GDM1 (cell line): Measurements from ENCODE around the gene SERPINB6.
A peak's percentile ranks its signal among the peaks of the same experiment; 100 is the strongest.
"Not testable (repeated sequence)": the region's sequence is repeated elsewhere in the genome, so short reads cannot be mapped to it uniquely, and the experiment has no call there.

Experiments
- DNase-seq: peaks from one replicate; lab custom pipeline; 2025; lab: John Stamatoyannopoulos, UW

Gene SERPINB6

DNA sequence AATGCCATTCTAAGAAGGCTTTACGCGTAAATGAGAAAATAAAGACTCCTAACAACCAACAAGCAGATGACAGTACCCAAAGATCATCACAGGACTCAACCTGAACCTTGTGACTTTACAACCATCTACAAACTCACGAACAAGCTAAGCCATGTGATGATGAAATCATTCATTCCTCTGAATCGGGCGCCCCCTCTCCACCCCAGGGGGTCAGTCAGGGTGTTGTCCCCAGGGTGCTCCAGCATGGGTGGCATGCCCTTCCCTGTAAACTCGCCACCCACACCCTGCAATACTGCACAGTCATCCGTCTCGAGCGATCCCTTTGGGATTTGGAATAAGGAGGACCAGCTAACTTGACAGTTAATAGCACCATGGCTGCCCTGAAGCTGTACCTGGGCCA lies 12.6 kb downstream of the SERPINB6 start:
- no peak for DNase-seq

- no peak for DNase-seq
Observed at GRCh38 chr6:2958331-2958711, 13.0 kb downstream of the SERPINB6 start.

DNA sequence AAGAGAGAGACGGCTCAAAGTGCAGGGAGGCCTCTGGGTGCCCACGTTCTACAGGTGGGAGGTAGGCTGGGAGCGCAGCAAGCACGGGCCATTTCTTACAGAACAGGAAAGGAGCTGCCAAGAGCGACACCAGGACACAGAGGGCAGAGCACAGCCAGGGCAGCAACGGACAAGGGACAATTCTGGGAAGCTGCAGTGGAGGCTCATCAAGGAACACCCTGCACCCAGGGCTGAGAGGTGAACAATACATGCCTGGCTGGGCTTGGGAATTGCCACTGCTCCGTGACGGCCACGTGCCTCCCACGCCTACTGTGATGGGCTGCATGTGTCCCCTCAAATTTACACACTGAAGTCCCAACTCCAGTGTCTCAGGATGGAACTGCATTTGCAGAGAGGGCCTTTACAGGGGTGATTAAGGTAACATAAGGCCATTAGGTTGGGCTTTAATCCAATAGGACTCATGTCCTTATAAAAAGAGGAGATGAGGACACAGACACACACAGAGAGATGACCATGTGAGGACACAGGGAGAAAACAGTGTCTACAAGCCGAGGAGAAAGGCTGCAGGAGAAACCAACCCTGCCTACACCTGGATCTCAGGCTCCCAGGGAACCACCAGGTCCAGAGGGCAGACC lies 13.6 kb downstream of the SERPINB6 start:
- no peak for DNase-seq

DNA sequence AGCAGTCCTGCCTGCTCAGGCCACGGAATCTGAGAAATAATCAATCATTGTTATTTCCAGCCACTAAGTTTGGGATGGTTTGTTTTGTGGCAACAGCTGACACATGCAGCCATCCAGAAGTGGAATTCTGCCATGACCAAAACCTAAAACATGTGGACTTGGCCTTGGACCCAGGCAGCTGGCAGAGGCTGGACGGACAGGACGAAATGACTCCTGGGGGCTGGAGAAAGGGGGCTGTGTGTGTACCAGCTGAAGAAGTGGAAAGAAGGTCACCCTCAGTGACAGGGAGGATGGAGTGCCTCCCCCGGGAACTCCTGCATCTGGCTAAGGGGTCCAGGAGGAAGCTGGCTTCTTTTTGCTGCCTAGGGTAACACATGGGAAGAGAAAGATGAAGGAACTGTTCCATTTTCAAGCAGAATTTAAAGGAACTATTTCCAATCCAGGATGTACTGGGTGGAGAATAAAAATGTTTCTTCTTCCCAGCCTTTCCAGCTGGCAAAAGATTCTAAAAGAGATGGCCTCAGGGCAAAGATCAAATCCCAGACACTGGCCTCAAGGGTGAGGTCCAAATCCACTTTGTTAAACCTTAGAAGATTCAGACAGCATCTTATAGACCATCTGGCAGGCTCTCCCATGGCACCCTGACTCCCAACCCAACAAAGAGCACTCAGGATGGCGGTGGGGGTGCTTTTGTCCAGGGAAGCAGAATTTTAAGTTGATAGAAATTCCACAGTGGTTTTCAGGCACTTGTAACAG lies 14.3 kb downstream of the SERPINB6 start:
- no peak for DNase-seq

- no peak for DNase-seq
Observed at GRCh38 chr6:2953098-2953497, 18.3 kb downstream of the SERPINB6 start.

- peak; percentile 26 for DNase-seq
Observed at GRCh38 chr6:2952557-2953095, 18.7 kb downstream of the SERPINB6 start.

DNA sequence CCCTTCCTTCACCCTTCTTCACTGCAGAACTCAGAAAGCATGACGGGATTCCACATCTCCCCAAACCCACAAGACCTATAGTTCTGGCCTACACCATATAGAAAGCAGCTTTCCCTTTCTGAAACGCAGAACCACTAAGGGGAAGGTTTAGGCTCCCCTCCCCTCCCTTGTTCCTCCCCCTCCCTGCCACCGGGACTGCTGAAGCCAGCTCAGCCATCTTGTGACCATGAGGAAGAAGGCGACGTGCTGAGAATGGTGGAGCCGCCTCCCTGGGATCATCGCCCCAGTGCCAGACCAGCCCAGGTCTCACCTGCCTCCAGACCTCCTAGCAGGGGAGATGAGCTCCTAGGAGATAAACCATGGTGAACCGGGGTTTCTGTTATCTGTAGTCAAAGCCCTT lies 19.6 kb downstream of the SERPINB6 start:
- peak; percentile 38 for DNase-seq

- DNase-seq: no peak
Observed at GRCh38 chr6:2950713-2951112, 20.7 kb downstream of the SERPINB6 start.

- no peak for DNase-seq
Observed at GRCh38 chr6:2949536-2950083, 21.8 kb downstream of the SERPINB6 start.

DNA sequence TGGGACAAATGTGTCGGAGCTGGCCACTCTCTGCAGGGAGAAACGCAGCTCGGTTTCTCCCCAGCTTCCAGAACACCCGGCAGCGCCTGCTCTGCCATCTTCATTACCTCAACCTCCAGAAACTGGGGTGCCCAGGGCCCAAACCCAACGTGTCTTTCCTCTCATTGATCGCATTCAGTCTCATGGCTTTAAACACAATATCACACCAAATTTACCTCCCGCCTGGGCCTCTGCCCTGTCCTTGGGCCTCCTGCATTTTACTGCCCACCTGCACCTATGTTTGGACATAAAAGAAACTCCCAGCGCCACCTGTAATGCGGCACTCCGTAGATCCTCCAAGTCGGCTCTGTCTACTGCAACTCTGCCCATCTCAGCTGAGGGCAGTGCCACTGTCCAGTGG lies 22.2 kb downstream of the SERPINB6 start:
- no peak for DNase-seq

- DNase-seq: no peak
Observed at GRCh38 chr6:2948228-2949025, 22.9 kb downstream of the SERPINB6 start.

DNA sequence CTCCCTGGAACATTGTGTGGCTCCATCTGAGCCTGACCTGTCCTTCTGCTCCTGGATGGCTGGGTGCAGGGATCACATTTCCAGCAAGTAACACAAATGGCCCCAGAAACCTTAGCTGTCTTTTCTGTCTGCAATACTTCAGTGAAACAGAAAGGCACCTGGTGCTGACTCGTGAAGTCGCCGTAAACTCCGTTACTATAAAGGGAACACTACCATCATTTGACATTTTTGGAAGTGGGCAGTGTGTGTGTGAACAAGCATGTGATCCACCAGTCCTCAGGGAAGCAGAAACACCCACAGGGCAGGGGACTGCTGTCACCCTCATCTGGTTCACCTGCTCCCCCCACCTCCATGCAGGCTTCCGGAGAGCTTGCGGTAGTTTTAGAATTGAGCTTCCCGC lies 23.9 kb downstream of the SERPINB6 start:
- no peak for DNase-seq

GRCh38 chr6:2945153-2945452 lies 26.3 kb downstream of the SERPINB6 start:
- no peak for DNase-seq

- DNase-seq: no peak
Observed at GRCh38 chr6:2944405-2945152, 26.8 kb downstream of the SERPINB6 start.

- DNase-seq: no peak
Observed at GRCh38 chr6:2943564-2943955, 27.8 kb downstream of the SERPINB6 start.

DNA sequence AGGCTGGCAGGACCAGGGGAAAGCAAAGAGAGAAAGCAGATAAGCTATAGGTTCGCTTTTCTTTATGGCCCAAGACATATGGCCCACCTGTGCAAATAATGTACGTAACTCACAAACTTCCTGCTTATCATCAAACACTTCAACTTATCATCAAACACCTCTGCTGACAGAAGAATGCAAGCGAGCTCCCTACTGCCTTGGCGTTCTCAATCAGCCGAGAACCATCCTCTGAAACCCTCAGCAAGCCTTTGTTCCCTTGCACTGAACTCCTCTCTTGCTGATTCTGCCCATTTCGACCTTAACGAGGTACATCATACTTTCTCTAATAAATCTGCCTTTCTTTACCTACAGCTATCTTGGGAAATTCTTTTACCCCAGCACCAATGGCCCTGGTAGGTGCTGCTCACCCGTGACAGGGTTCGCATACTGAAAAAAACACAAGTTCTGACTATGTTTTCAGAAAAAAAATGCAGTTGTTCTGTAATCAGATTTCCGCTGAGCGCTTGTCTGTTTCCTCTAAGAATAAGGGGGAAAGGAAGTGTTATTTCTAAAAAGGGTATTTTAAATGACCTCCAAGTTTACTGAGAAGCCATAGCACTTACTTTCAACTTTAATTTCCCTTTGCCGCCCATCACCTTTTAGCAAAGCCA lies 28.3 kb downstream of the SERPINB6 start:
- DNase-seq: peak; percentile 64

DNA sequence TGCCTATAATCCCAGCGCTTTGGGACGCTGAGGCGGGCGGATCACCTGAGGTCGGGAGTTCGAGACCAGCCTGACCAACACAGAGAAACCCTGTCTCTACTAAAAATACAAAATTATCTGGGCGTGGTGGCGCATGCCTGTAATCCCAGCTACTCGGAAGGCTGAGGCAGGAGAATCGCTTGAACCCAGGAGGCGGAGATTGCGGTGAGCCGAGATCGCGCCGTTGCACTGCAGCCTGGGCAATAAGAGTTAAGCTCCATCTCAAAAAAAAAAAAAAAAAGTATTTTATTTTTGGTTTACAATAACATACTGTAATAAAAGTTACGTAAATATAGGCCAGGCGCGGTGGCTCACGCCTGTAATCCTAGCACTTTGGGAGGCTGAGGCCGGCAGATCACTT lies 29.3 kb downstream of the SERPINB6 start:
- not testable (repeated sequence) for DNase-seq

DNA sequence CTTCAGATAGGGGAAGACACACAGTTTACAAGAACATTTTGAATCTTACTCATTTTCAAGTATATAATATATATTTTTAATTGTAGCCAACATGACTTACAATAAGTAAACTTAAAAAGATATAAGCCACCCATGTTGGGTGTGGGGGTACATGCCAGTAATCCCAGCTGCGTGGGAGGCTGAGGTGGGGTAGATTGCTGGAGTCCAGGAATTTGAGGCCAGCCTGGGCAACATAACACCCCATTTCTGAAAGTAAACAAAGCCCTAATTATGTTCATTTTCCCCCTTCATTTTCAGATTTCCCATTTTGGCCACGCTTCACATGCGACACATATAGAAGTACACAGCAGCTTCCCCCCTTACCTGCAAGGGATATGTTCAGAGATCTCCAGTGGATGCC lies 30.5 kb downstream of the SERPINB6 start:
- no peak for DNase-seq

DNA sequence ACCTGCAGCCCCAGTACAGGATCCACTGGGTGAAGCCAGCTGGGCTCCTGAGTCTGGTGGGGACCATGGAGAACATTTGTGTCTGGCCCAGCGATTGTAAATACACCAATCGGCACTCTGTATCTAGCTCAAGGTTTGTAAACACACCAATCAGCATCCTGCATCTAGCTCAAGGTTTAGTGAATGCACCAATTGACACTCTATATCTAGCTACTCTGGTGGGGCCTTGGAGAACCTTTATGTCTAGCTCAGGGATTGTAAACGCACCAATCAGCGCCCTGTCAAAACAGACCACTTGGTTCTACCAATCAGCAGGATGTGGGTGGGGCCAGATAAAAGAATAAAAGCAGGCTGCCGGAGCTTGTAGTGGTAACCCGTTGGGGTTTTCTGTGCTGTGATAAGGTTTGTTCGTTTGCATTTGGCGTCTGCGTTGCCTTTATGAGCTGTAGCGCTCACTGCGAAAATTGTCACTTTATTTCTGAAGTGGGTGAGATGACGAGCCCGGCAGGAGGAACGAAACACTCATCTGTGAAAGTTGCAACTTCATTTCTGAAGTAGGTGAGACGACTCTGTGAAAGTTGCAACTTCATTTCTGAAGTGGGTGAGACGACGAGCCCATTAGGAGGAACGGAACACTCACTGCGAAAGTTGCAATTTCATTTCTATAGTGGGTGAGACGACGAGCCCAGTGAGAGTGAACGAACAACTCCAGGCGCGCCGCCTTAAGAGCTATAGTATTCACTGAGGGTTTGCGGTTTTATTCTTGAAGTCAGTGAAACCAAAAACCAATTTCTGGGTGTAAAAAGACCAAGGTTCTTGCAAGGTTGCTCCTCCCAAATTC lies 31.1 kb downstream of the SERPINB6 start:
- DNase-seq: peak; percentile 28

- no peak for DNase-seq
Observed at GRCh38 chr6:2939315-2940009, 31.9 kb downstream of the SERPINB6 start.
